ENCODE measurements around the gene CDC42EP1.
"Not testable (repeated sequence)": the region's sequence is repeated elsewhere in the genome, so short reads cannot be mapped to it uniquely, and the experiment has no call there.

Gene CDC42EP1

DNA sequence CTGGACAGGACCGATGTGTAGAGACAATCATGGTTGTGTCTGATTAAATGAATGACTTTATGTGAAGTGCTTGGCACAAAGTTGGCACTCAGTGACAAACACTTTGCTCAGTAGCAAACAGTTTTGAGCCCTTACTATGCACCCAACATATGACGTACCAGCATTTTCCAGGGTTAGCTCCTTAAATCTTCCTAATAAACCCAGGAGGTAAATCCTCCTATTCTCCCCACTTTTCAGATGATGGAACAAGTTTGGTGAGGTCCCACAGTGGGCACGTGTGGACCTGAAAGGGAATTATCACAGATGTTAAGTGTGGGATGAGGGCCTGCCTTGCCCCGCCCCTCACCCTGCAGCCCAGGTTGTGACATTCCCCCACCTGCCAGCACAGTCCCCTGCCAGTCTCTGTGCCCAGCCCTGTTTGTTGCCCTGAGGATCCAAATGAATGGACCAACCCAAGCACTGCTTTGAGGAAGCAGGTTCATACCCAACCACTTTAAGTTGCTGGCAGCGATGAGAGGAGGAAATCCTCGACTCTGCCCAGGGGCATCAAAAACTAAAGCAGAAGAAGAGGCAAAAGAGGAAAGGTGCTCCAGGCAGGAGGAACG lies 34.4 kb upstream of the CDC42EP1 start:
- no peak for DNase-seq (ENCODE audit: low read depth)
- no peak overlapping the region for H3K4me3 ChIP-seq (ENCODE audit: low read length)
- TF ChIP-seq, protein P1, sequence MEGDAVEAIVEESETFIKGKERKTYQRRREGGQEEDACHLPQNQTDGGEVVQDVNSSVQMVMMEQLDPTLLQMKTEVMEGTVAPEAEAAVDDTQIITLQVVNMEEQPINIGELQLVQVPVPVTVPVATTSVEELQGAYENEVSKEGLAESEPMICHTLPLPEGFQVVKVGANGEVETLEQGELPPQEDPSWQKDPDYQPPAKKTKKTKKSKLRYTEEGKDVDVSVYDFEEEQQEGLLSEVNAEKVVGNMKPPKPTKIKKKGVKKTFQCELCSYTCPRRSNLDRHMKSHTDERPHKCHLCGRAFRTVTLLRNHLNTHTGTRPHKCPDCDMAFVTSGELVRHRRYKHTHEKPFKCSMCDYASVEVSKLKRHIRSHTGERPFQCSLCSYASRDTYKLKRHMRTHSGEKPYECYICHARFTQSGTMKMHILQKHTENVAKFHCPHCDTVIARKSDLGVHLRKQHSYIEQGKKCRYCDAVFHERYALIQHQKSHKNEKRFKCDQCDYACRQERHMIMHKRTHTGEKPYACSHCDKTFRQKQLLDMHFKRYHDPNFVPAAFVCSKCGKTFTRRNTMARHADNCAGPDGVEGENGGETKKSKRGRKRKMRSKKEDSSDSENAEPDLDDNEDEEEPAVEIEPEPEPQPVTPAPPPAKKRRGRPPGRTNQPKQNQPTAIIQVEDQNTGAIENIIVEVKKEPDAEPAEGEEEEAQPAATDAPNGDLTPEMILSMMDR (IDR thresholded peaks at IDR 0.05; ENCODE audit: insufficient read depth, low read depth, low read length, missing control alignments): no peak

DNA sequence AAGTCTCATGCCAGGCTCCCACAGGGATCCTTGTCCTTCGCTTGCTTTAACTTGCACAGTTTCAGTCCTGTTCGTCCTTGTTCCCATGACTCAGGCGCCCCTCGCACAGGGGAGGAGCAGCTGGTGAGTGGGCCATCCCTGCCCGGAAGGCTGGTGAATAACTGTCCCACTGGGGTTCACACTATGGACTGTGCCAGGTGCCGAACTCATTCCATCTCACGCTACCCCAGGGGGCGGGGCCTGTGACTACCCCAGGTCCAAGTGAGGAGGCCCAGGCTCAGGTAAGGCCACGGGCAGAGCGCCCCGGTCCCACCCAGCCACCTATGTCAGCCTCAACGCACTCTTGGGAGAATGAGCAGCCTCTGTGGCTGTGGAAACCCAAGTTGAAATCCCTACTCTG lies 33.9 kb upstream of the CDC42EP1 start:
- peak; percentile 98 for DNase-seq (ENCODE audit: low read depth)
- no peak overlapping the region for H3K4me3 ChIP-seq (ENCODE audit: low read length)
- TF ChIP-seq, protein P1 (IDR thresholded peaks at IDR 0.05; ENCODE audit: insufficient read depth, low read depth, low read length, missing control alignments): no peak

DNA sequence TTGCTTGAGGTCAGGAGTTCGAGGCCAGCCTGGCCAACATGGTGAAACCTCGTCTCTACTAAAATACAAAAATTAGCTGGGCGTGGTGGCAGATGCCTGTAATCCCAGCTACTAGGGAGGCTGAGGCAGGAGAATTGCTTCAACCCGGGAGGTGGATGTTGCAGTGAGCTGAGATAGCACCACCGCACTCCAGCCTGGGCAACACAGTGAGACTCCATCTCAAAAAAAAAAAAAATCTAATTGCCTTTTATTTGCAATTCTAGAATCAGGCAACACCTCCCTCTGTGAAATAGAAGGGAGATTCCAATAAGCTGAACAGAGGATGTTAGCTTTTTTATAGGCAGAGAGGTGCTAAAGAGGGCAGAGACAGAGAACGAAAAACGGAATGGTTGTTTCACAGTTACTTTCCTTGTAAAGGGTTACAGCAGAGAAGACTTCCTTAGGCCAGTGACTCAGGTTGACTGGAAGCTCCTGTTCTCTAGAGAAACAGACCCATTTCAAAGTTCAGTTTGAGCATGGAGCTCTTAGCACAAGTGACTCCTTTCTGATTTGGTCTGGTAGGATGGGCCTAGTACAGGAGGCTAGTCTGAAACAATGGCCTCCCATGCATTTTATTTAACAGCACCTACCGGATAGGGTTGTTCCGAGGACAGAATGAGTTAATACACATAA lies 33.1 kb upstream of the CDC42EP1 start:
- peak; percentile 65 for DNase-seq (ENCODE audit: low read depth)
- H3K4me3 ChIP-seq (ENCODE audit: low read length): not testable (repeated sequence)

DNA sequence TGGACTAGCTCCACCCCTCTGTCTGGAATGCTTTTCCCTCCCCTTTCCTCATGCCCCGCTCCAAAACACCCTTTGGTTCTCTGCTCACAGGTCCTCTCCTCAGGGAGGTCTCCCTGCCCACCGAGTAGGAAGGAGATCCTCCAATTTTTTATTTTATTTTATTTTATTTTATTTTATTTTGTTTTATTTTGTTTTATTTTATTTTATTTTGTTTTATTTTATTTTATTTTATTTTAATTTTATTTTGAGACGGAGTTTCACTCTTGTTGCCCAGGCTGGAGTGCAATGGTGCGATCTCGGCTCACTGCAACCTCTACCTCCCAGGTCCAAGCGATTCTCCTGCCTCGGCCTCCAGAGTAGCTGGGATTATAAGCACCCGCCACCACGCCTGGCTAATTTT lies 32.3 kb upstream of the CDC42EP1 start:
- not testable (repeated sequence) for DNase-seq (ENCODE audit: low read depth); H3K4me3 ChIP-seq (ENCODE audit: low read length)

DNA sequence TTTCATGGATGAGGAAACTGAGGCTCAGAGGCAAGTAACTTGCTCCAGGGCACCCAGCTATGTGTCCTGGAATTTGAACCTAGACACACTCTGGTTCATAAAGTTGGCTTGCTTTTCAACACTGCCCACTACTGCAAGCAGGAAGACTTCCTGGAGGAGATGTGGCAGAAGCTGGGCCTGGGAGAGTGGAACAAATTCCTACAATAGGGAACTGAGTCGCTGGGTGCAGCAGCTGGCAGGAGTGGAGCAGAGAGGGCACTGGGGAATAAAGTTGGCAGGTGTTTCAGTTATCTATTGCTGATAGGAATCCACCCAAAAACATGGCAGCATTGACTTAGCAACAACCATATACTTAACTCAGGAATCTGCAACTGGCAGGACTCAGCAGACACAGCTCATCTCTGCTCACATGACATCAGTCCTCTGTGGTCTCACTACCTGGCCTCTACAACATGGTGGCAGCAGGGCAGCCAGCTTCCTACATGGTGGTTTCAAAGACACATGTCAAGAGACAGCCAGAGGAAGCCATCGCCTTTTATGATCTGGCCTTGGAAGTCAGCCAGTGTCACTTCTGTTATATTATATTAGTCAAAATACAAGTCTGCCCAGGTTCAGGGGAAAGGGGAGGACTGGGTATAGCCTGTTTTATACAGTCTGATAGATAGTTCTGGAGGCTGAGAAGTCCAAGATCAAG lies 30.5 kb upstream of the CDC42EP1 start:
- H3K4me3 ChIP-seq (ENCODE audit: low read length): no peak overlapping the region
- TF ChIP-seq, protein P1 (IDR thresholded peaks at IDR 0.05; ENCODE audit: insufficient read depth, low read depth, low read length, missing control alignments): no peak
- DNase-seq (ENCODE audit: low read depth): peak; percentile 44

DNA sequence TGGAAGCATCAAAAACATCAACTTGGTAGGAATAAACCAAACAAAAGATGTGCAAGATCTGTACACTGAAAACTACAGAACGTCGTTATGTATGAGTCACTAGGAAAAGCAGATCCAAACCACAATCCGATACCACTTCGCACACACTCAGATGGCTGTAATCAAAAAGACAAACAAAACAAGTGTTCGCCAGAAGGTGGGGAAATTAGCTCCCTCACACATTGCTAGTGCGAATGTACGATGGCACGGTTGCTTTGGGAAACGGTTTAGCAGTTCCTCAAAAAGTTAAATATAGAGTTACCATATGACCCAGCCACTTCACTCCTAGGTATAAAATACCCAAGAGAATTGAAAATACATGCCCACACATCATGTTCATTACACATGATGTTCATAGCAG lies 26.3 kb upstream of the CDC42EP1 start:
- peak; percentile 91 for DNase-seq (ENCODE audit: low read depth)
- TF ChIP-seq, protein P1 (IDR thresholded peaks at IDR 0.05; ENCODE audit: insufficient read depth, low read depth, low read length, missing control alignments): no peak
- H3K4me3 ChIP-seq (ENCODE audit: low read length): no peak overlapping the region

DNA sequence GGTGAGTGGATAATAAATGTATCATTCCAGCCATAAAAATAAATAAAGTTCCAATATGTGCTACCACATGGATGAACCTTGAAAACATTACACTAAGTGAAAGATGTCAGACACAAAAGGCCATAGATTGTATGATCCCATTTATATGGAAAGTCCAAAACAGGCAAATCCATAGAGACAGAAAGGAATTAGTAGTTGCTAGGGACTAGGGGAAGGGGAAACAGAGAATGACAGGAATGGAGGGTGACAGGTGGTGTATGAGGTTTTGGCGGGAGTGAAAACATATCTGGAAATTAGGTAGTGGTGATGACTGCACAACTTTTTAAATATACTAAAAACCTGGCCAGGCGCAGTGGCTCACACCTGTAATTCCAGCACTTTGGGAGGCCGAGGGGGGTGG lies 25.8 kb upstream of the CDC42EP1 start:
- DNase-seq (ENCODE audit: low read depth): no peak
- H3K4me3 ChIP-seq (ENCODE audit: low read length): no peak overlapping the region
- TF ChIP-seq, protein P1 (IDR thresholded peaks at IDR 0.05; ENCODE audit: insufficient read depth, low read depth, low read length, missing control alignments): no peak

DNA sequence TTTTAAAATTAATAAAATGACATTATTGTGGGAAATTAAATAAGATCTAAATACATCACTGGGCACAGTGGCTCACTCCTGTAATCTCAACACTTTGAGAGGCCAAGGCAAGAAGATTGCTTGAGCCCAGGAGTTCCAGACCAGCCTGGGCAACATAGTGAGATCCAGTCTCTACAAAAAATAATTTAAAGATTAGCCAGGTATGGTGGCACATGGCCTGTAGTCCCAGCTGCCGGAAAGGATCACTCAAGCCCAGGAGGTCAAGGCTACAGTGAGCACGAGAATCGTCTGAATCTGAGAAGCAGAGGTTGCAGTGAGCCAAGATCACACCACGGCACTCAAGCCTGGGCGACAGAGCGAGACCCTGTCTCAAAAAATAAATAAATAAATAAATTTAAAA lies 25.1 kb upstream of the CDC42EP1 start:
- no peak for DNase-seq (ENCODE audit: low read depth)
- no peak overlapping the region for H3K4me3 ChIP-seq (ENCODE audit: low read length)
- TF ChIP-seq, protein P1 (IDR thresholded peaks at IDR 0.05; ENCODE audit: insufficient read depth, low read depth, low read length, missing control alignments): no peak

All from epithelial cell of esophagus (primary cell).